ENCODE measurements around the gene SCG3. TPM values are rescaled to one million over a fixed set of nuclear protein-coding genes. Genes with fewer than 3 reads are reported as not detected.

SCG3 gene
- polyA plus RNA-seq, 2 of the 4 experiments (the other 2 are of a cell fraction) = 0.03 TPM; not detected in 1

GRCh38 chr15:51688863-51689262, 7.6 kb downstream of the SCG3 start:
- CTCF ChIA-PET = interaction anchor here (1.2 to 4.1 kb wide), 3 partner anchors 9 to 87 kb away, joined by 4 to 26 read pairs (median 6); no protein-coding TSS in a partner anchor

GRCh38 chr15:51692154-51692553, 10.9 kb downstream of the SCG3 start:
- no peak overlapping the region for H3K4me3 ChIP-seq
- 12% methylated on average over 3 of the region's 3 CpGs for WGBS (ENCODE audit: missing lambda C conversion rate)
- no peak overlapping the region for H3K27ac ChIP-seq
- no peak overlapping the region for H3K4me2 ChIP-seq
- TF ChIP-seq FOSL2 (IDR thresholded peaks at IDR 0.05) = no peak
- no peak for TF ChIP-seq FOSL2 (CRISPR knock-in tag; IDR thresholded peaks at IDR 0.05)
- no peak for TF ChIP-seq RCOR1 (IDR thresholded peaks at IDR 0.05; ENCODE audit: low read depth, low read length)
- TF ChIP-seq CEBPB (IDR thresholded peaks at IDR 0.05) = no peak
- no peak for TF ChIP-seq ZC3H11A (IDR thresholded peaks at IDR 0.05)
- TF ChIP-seq RAD21 (conservative IDR thresholded peaks at IDR 0.05 in 1 of 2, IDR thresholded peaks at IDR 0.05 in 1 of 2) = no peak
- TF ChIP-seq CHD2 (IDR thresholded peaks at IDR 0.05; ENCODE audit: low read length, partially characterized antibody) = no peak
- no peak for TF ChIP-seq FOXS1 (CRISPR knock-in tag; IDR thresholded peaks at IDR 0.05)
- no peak for TF ChIP-seq NR3C1 (IDR thresholded peaks at IDR 0.05)
- no peak for TF ChIP-seq CTCF (IDR thresholded peaks at IDR 0.05)
- TF ChIP-seq EHF (CRISPR knock-in tag; IDR thresholded peaks at IDR 0.05) = no peak
- TF ChIP-seq E2F6 (IDR thresholded peaks at IDR 0.05; ENCODE audit: borderline replicate concordance, low read depth) = no peak
- no peak for TF ChIP-seq ESRRA (IDR thresholded peaks at IDR 0.05; ENCODE audit: borderline replicate concordance, low read length)
- TF ChIP-seq MYC (IDR thresholded peaks at IDR 0.05; ENCODE audit: borderline replicate concordance, low read length) = no peak
- no peak for TF ChIP-seq BCL3 (IDR thresholded peaks at IDR 0.05)
- no peak for TF ChIP-seq HOXA7 (CRISPR knock-in tag; IDR thresholded peaks at IDR 0.05)
- H3K4me1 ChIP-seq = no peaks in the 10 kb centered on the region
- FAIRE-seq (peak; percentile 32), DNase-seq (ENCODE audit: low read depth in 1 of 2, low spot score in 1 of 2) (no peak), ATAC-seq (no peak)
- ChIA-PET POLR2A (no interaction called here), CTCF (interaction anchor here (0.7 to 1.3 kb wide), 3 partner anchors 11 to 84 kb away, joined by 3 read pairs; no protein-coding TSS in a partner anchor)
- H3K9me3 ChIP-seq = no peaks in the 10 kb centered on the region

More at GRCh38 chr15:51688863-51689262, 7.6 kb downstream of the SCG3 start:
- H3K9me3 ChIP-seq = no peaks in the 10 kb centered on the region
- H3K27ac ChIP-seq = no peak overlapping the region
- H3K4me1 ChIP-seq = no peaks in the 10 kb centered on the region
- no peak for TF ChIP-seq HOXB5 (CRISPR knock-in tag; IDR thresholded peaks at IDR 0.05)
- TF ChIP-seq SMC3 (IDR thresholded peaks at IDR 0.05) = no peak
- TF ChIP-seq KDM1A (IDR thresholded peaks at IDR 0.05; ENCODE audit: low read depth) = no peak
- TF ChIP-seq MYC (IDR thresholded peaks at IDR 0.05; ENCODE audit: borderline replicate concordance, low read length) = no peak
- TF ChIP-seq RAD21 (conservative IDR thresholded peaks at IDR 0.05 in 1 of 2, IDR thresholded peaks at IDR 0.05 in 1 of 2) = 0 out of 5 replicates have a peak, but pooled peaks of 1 of the 2 experiments have one; percentile 7
- WGBS (ENCODE audit: missing lambda C conversion rate) = 24% methylated on average over 2 of the region's 2 CpGs
- DNase-seq (ENCODE audit: low read depth in 1 of 2, low spot score in 1 of 2) = peak in 1 of 2 experiments; percentile 28
- FAIRE-seq = no peak
- ATAC-seq = peak; percentile 63 to 79; a peak in 4 of 6 replicates
- H3K4me3 ChIP-seq = no peak overlapping the region
- no peak overlapping the region for H3K4me2 ChIP-seq
- POLR2A ChIA-PET = no interaction called here

- ATAC-seq = no peak
- DNase-seq (ENCODE audit: low read depth in 1 of 2, low spot score in 1 of 2) = no peak
- Histone ChIP-seq H3K4me1 (no peaks in the 10 kb centered on the region), H3K9me3 (no peaks in the 10 kb centered on the region), H3K27ac (no peak overlapping the region), H3K4me3 (no peak overlapping the region), H3K4me2 (no peak overlapping the region)
- POLR2A ChIA-PET = no interaction called here
- 14% methylated on average over 5 of the region's 5 CpGs for WGBS (ENCODE audit: missing lambda C conversion rate)
- FAIRE-seq = no peak
- CTCF ChIA-PET = interaction anchor here (3.6 kb wide), 1 partner anchor 80 kb away, joined by 21 read pairs; no protein-coding TSS in a partner anchor
- TF ChIP-seq CHD2 (IDR thresholded peaks at IDR 0.05; ENCODE audit: low read length, partially characterized antibody) = no peak
- no peak for TF ChIP-seq TFCP2L1 (CRISPR knock-in tag; IDR thresholded peaks at IDR 0.05)
- no peak for TF ChIP-seq PBX3 (IDR thresholded peaks at IDR 0.05)
- TF ChIP-seq KDM5A (IDR thresholded peaks at IDR 0.05) = no peak
- no peak for TF ChIP-seq ATOH8 (CRISPR knock-in tag; IDR thresholded peaks at IDR 0.05; ENCODE audit: low read depth)
These were observed 15.3 kb downstream of the SCG3 start for GRCh38 chr15:51696566-51696965.

Measured in A549 (cell line).